Transverse colon (tissue), 3 donors: ENCODE results near the gene IL3RA.

Experiments
- CTCF ChIP-seq, 5 experiments: fragments of 200-600 bp in 3 of 5; fragments of 450-650 bp in 2 of 5; sonication (generic) in 3 of 5; IDR thresholded peaks; 1 replicate in 2 of 5; 2 replicates in 3 of 5; pipeline ENCODE4 v1.5.1; 2016 to 2017; ENCODE audit warnings: antibody characterized with exemption in 5 of 5, inconsistent platforms in 3 of 5, mild to moderate bottlenecking in 2 of 5, moderate library complexity in 1 of 5
- EP300 ChIP-seq: sonication (generic); formaldehyde crosslinking; IDR thresholded peaks from one replicate; pipeline ENCODE4 v1.6.1; 2017; ENCODE audit warnings: antibody characterized with exemption, low read depth
- POLR2A ChIP-seq: fragments of 450-650 bp; IDR thresholded peaks from one replicate; pipeline ENCODE4 v1.6.1; 2016; ENCODE audit warnings: antibody characterized with exemption, mild to moderate bottlenecking, moderate library complexity

GRCh38 chrX:1397441-1398270, 61.1 kb downstream of the IL3RA start:
- TF ChIP-seq CTCF (IDR thresholded peaks at IDR 0.05) (no peak), EP300 (no peak), POLR2A (no peak)
